Measurements from ENCODE around the gene SLC39A11. TPM values are rescaled to one million over a fixed set of nuclear protein-coding genes. Genes with fewer than 3 reads are reported as not detected.
"Not testable (repeated sequence)": the region's sequence is repeated elsewhere in the genome, so short reads cannot be mapped to it uniquely, and the experiment has no call there.

SLC39A11 gene
- total and polyA plus RNA-seq, 8 donors, result 5.2 to 62.0 (median 12.9) TPM

DNA sequence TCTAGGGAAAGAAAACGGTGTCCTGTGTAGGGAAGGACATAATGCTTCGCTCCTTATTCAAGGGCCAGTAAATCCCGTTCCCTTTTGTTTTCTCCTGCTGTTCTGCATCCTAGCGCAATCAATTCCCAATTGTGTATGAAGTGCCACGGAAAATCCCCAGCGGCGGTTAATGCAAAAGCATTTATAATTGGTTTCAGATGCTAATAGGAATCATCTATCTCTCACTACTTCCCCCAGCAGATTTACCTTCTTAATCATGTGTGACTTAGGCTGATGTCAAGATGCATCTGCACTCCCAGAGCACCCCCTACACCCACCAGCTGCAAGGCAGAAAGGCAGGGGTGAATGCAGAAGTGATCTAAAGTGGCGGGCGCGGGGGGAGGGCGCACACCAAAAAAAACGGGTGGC, 39.6 kb upstream of the SLC39A11 start:
- H3K9me3 ChIP-seq, result no peaks in the 10 kb centered on the region
- intact Hi-C loops (cut with DNase I; ENCODE audit: low total_unique reads), result no loop called here
- TF ChIP-seq POLR2AphosphoS5 (IDR thresholded peaks at IDR 0.05), result no peak
- TF ChIP-seq, protein P1, sequence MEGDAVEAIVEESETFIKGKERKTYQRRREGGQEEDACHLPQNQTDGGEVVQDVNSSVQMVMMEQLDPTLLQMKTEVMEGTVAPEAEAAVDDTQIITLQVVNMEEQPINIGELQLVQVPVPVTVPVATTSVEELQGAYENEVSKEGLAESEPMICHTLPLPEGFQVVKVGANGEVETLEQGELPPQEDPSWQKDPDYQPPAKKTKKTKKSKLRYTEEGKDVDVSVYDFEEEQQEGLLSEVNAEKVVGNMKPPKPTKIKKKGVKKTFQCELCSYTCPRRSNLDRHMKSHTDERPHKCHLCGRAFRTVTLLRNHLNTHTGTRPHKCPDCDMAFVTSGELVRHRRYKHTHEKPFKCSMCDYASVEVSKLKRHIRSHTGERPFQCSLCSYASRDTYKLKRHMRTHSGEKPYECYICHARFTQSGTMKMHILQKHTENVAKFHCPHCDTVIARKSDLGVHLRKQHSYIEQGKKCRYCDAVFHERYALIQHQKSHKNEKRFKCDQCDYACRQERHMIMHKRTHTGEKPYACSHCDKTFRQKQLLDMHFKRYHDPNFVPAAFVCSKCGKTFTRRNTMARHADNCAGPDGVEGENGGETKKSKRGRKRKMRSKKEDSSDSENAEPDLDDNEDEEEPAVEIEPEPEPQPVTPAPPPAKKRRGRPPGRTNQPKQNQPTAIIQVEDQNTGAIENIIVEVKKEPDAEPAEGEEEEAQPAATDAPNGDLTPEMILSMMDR (IDR thresholded peaks at IDR 0.05), result no peak
- no peak for TF ChIP-seq EP300 (IDR thresholded peaks at IDR 0.05)
- TF ChIP-seq POLR2A (IDR thresholded peaks at IDR 0.05), result no peak
- no peaks in the 10 kb centered on the region for H3K4me1 ChIP-seq
- H3K27me3 ChIP-seq, result no peaks in the 10 kb centered on the region
- DNase-seq, result no peak
- no peak overlapping the region for H3K4me3 ChIP-seq
- WGBS, 5 donors, result 71 to 76% (median 75%) methylated on average over 12 of the region's 12 CpGs
- no peaks in the 10 kb centered on the region for H3K36me3 ChIP-seq
- H3K27ac ChIP-seq, result no peak overlapping the region

DNA sequence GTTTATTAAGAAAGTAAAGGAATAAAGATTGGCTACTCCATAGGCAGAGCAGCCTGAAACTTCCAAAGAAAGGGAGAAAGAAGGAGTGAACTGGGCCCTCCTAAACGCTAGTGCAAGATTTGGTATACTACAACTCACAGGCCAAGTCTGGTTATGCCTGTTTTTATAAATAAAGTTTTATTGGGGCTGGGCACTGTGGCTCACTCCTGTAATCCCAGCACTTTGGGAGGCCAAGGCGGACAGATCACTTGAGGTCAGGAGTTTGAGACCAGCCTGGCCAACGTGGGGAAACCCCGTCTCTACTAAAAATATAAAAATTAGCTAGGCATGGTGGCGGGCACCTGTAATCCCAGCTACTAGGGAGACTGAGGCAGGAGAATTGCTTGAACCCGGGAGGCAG, 39.0 kb upstream of the SLC39A11 start:
- intact Hi-C loops (cut with DNase I; ENCODE audit: low total_unique reads), result not testable (repeated sequence)

DNA sequence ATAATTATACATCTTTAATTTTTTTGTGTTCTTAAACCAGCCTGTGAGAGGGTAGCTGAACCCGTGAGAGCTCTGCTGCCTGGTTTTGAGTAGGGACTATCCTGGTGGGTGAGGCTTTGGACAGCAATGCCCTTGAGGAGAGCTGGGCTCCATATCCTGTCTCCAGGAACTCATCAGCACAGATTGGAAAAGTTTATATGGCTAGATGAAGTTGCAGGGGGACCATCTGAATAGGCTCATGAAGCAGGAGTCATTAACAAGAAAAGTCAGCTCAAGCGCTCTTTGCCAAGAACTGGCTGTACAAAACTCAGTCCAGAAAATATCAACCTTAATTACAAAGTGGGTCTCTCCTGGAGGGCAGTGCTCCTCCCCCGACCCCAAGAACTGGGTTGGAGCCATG, 38.5 kb upstream of the SLC39A11 start:
- H3K27ac ChIP-seq, result no peak overlapping the region
- TF ChIP-seq POLR2AphosphoS5 (IDR thresholded peaks at IDR 0.05) (no peak), POLR2A (IDR thresholded peaks at IDR 0.05) (no peak), EP300 (IDR thresholded peaks at IDR 0.05) (no peak)
- TF ChIP-seq, protein P1 (IDR thresholded peaks at IDR 0.05), result no peak
- H3K9me3 ChIP-seq, result no peaks in the 10 kb centered on the region
- DNase-seq, result no peak
- no peak overlapping the region for H3K4me3 ChIP-seq
- H3K4me1 ChIP-seq, result no peaks in the 10 kb centered on the region
- WGBS, 5 donors, result 74 to 89% (median 84%) methylated on average over 3 of the region's 3 CpGs
- no peaks in the 10 kb centered on the region for H3K36me3 ChIP-seq
- H3K27me3 ChIP-seq, result no peaks in the 10 kb centered on the region
- intact Hi-C loops (cut with DNase I; ENCODE audit: low total_unique reads), result no loop called here

More for the DNA sequence above, 39.0 kb upstream of the SLC39A11 start:
- not testable (repeated sequence) for H3K27ac ChIP-seq, H3K27me3 ChIP-seq, DNase-seq, H3K4me1 ChIP-seq, H3K9me3 ChIP-seq, H3K36me3 ChIP-seq, H3K4me3 ChIP-seq
- WGBS, 5 donors, result 90 to 94% (median 92%) methylated on average over 6 of the region's 6 CpGs

DNA sequence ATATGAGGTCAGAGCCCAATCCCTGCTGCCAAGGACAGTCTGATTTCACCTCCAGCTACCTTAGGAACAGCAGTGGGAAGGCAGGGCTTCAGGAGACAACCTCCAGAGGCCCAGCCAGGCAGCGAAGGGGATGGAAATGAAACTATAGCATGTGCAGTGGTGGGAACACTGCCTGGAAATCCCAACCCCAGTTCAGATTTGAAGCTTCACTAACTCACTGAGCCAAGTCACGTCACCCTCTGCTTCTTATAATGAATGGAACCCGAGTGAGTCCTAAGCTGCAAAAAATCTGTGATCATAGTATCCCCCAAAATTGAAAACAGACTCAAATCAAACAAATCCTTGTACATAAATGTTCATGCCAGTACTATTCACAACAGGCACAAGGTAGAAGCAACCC, 36.0 kb upstream of the SLC39A11 start:
- intact Hi-C loops (cut with DNase I; ENCODE audit: low total_unique reads), result no loop called here
- Histone ChIP-seq H3K36me3 (no peaks in the 10 kb centered on the region), H3K4me1 (no peaks in the 10 kb centered on the region), H3K9me3 (no peaks in the 10 kb centered on the region), H3K27me3 (no peaks in the 10 kb centered on the region), H3K4me3 (no peak overlapping the region), H3K27ac (no peak overlapping the region)
- no peak for TF ChIP-seq POLR2AphosphoS5 (IDR thresholded peaks at IDR 0.05)
- TF ChIP-seq, protein P1 (IDR thresholded peaks at IDR 0.05), result no peak
- no peak for TF ChIP-seq POLR2A (IDR thresholded peaks at IDR 0.05)
- TF ChIP-seq EP300 (IDR thresholded peaks at IDR 0.05), result no peak
- WGBS, 5 donors, result 59 to 84% (median 70%) methylated on average over 3 of the region's 3 CpGs
- no peak for DNase-seq

DNA sequence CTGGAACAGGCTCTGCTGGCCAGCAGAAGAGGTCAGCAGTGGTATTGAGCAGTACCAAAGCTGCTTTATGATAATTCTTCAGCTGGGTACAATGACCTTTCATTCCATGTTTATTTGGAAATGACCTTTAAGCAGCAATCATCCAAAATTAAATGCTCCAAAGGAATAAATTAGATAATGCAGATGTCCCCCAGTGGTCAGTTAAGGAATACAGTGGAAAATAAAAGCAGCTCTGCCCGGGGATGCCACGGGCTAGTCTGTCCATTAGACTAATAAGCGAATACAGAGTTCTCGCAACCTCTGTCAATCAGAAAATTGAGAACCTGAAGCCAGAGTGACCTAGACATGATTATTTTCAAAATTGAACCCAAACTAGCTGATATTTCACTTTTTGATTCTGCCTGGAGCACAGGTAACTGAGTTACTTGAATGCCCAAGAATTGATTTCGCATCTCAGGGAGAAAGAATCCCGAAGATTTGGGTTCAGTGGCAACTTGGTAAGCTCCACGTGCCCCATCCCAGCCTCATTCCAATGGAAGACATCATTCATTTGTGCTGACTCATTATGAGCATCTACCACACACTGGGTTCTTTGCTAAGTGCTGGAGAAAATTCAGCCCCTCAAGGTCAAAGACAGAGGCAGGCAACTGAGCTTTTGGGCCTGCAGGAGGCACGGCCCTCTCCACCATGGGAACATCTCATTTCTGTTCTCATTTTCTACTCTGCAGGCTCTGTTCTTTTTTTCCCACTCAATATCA, 34.4 kb upstream of the SLC39A11 start:
- no peak for TF ChIP-seq EP300 (IDR thresholded peaks at IDR 0.05)
- TF ChIP-seq POLR2AphosphoS5 (IDR thresholded peaks at IDR 0.05), result no peak
- no peak for TF ChIP-seq POLR2A (IDR thresholded peaks at IDR 0.05)
- TF ChIP-seq, protein P1 (IDR thresholded peaks at IDR 0.05), result no peak
- no peak overlapping the region for H3K4me3 ChIP-seq
- 79 to 87% (median 83%) methylated on average over 8 of the region's 8 CpGs for WGBS, 5 donors
- no peaks in the 10 kb centered on the region for H3K9me3 ChIP-seq
- H3K4me1 ChIP-seq, result no peaks in the 10 kb centered on the region
- H3K27ac ChIP-seq, result no peak overlapping the region
- H3K27me3 ChIP-seq, result no peaks in the 10 kb centered on the region
- no peak for DNase-seq
- intact Hi-C loops (cut with DNase I; ENCODE audit: low total_unique reads), result no loop called here
- no peaks in the 10 kb centered on the region for H3K36me3 ChIP-seq
